Natural killer cell (primary cell): ENCODE results near the gene PRSS22. TPM values are rescaled to one million over a fixed set of nuclear protein-coding genes. Genes with fewer than 3 reads are reported as not detected.

Source experiments
- ATAC-seq, 3 donors: fragments of 150-1000 bp in 2 of 3; fragments of 200-7000 bp in 1 of 3; cut with Tn5 transposase; 1 replicate in 1 of 3; 2 replicates in 2 of 3; pipeline ENCODE4 v1.10.0; 2021; ENCODE audit warnings: mild to moderate bottlenecking in 2 of 3, moderate library complexity in 2 of 3
- DNase-seq, 2 donors: peaks; one replicate each; pipeline versions ENCODE4 v3.0.0 to v3.0.0-alpha.2; 2013 to 2021; ENCODE audit warnings: mixed read lengths in 1 of 2
- H3K27ac ChIP-seq: one replicate; pipeline ENCODE4 v1.5.1; 2013; ENCODE audit warnings: mild to moderate bottlenecking, low read length
- H3K27me3 ChIP-seq: one replicate; pipeline ENCODE4 v1.6.1; 2013; ENCODE audit warnings: low read length; ENCODE audit not compliant: control insufficient read depth, insufficient read depth
- H3K36me3 ChIP-seq: one replicate; pipeline ENCODE4 v1.6.1; 2013; ENCODE audit warnings: low read length; ENCODE audit not compliant: control insufficient read depth, insufficient read depth
- H3K4me1 ChIP-seq: one replicate; pipeline ENCODE4 v1.6.1; 2013; ENCODE audit warnings: low read length; ENCODE audit not compliant: control insufficient read depth, insufficient read depth
- H3K4me3 ChIP-seq: one replicate; pipeline ENCODE4 v1.5.1; 2013; ENCODE audit warnings: low read length
- H3K9me3 ChIP-seq: one replicate; pipeline ENCODE4 v1.6.1; 2013; ENCODE audit warnings: low read length; ENCODE audit not compliant: control insufficient read depth, insufficient read depth
- H3K27ac Mint-ChIP-seq, 2 donors: one replicate each; pipeline ENCODE4 v1.8.0; 2022; ENCODE audit warnings: mild to moderate bottlenecking in 2 of 2, mixed read lengths in 2 of 2, moderate library complexity in 1 of 2
- H3K27me3 Mint-ChIP-seq, 2 donors: one replicate each; pipeline ENCODE4 v1.8.0; 2022; ENCODE audit warnings: low read depth in 2 of 2, mixed read lengths in 2 of 2
- H3K36me3 Mint-ChIP-seq: one replicate; pipeline ENCODE4 v1.8.0; 2022; ENCODE audit warnings: mixed read lengths
- H3K4me1 Mint-ChIP-seq, 2 donors: one replicate each; pipeline ENCODE4 v1.8.0; 2022; ENCODE audit warnings: mixed read lengths in 2 of 2
- H3K4me3 Mint-ChIP-seq: one replicate; pipeline ENCODE4 v1.8.0; 2022; ENCODE audit warnings: mild to moderate bottlenecking, moderate library complexity, mixed read lengths
- H3K9me3 Mint-ChIP-seq, 2 donors: one replicate each; pipeline ENCODE4 v1.8.0; 2022; ENCODE audit warnings: mixed read lengths in 2 of 2
- CTCF ChIP-seq: fragments of 200-600 bp; IDR thresholded peaks from one replicate; pipeline ENCODE4 v1.8.0; 2022; ENCODE audit warnings: antibody characterized with exemption
- WGBS: methylation state at CpG from one replicate; pipeline ENCODE4 v1.1.7; 2013; ENCODE audit warnings: missing lambda C conversion rate; ENCODE audit not compliant: insufficient coverage; 5-methylcytosine and 5-hydroxymethylcytosine counted together
- intact Hi-C: fragments of 100-400 bp; cut with micrococcal nuclease; formaldehyde crosslinking; loops from one replicate; pipeline ENCODE4 v1.14.2; 2022
- total RNA-seq, 4 donors: library from RNA; stranded (reverse); fragments of 120-200 nt in 1 of 4; gene quantifications; one replicate each; pipeline versions ENCODE4 v1.2.3 to v1.2.4, GENCODE V29; 2013 to 2022

PRSS22 gene
- total RNA-seq, 3 donors from 2014 or later (not counting 1 experiment from before 2014, with no cell fraction given), result 1.5 to 7.7 (median 3.3) TPM

DNA sequence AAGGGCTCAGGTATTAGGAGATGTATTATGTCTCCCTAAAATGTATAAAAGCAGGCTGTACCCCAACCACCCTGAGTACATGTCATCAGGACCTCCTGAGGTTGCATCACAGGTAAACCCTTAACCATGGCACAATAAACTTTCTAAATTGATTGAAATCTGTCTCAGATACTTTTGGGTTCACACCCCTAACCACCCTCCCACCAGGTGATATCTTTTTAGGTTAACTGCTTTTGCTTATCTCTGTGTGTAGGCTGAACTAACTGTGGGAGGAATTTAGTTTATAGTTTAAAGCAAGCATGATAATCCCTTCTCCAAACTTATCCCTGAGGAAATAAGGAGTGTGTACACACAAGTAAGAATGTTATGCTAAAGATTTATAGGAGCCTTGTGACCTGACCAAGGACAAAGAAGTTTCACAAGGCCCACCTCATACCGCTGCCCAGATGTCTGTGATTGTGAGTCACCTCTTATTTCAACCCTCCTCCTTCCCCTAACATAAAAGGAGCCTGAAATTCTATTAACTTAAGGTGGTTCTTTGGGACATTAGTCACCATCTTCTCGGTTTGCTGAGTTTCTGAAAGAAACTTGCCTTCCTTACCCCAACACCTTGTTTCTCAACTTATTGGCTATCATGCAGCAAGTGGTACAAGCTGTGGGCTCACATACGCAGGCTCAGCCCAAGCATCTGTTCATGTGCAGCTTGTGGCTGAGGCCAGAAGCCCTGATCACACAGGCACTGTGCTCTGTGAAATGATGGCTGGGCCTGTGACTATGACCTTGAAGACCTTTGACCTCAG lies 11.3 kb downstream of the PRSS22 start:
- no peaks in the 10 kb centered on the region for H3K9me3 Mint-ChIP-seq
- DNase-seq (peak in 1 of 2 donors; percentile 27), ATAC-seq (peak; percentile 33 to 45 (median 40))
- 40% methylated on average over 3 of the region's 3 CpGs for WGBS
- TF ChIP-seq CTCF, result no peak
- Histone ChIP-seq H3K27ac (peak overlapping the region; percentile 65), H3K36me3 (no peaks in the 10 kb centered on the region), H3K9me3 (no peaks in the 10 kb centered on the region), H3K27me3 (no peaks in the 10 kb centered on the region), H3K4me3 (no peak overlapping the region), H3K4me1 (peaks cover 44% of the 10 kb centered on the region)
- H3K4me1 Mint-ChIP-seq, result peaks cover 46 to 50% of the 10 kb centered on the region in 2 donors
- peak overlapping the region; percentile 96 to 97 for H3K27ac Mint-ChIP-seq
- H3K4me3 Mint-ChIP-seq, result peak overlapping the region; percentile 68
- intact Hi-C loops, result no loop called here
- peaks cover 6 to 9% of the 10 kb centered on the region in 2 donors for H3K27me3 Mint-ChIP-seq
- no peaks in the 10 kb centered on the region for H3K36me3 Mint-ChIP-seq

GRCh38 chr16:2845116-2845515 lies 12.9 kb downstream of the PRSS22 start:
- H3K27ac Mint-ChIP-seq, result peak overlapping the region; percentile 96 to 97
- peak overlapping the region; percentile 35 for H3K27ac ChIP-seq
- H3K4me1 Mint-ChIP-seq, result peaks cover 47 to 61% of the 10 kb centered on the region in 2 donors
- intact Hi-C loops, result no loop called here
- no peak overlapping the region for H3K4me3 ChIP-seq
- no peaks in the 10 kb centered on the region for H3K9me3 ChIP-seq
- H3K4me3 Mint-ChIP-seq, result peak overlapping the region; percentile 49
- no peaks in the 10 kb centered on the region for H3K36me3 ChIP-seq
- no peak for ATAC-seq
- peaks cover 60% of the 10 kb centered on the region for H3K4me1 ChIP-seq
- WGBS, result 57% methylated on average over 5 of the region's 5 CpGs
- no peak for TF ChIP-seq CTCF
- no peaks in the 10 kb centered on the region for H3K27me3 ChIP-seq
- peak in 1 of 2 donors; percentile 32 for DNase-seq
- no peaks in the 10 kb centered on the region for H3K9me3 Mint-ChIP-seq
- no peaks in the 10 kb centered on the region for H3K36me3 Mint-ChIP-seq
- peaks cover 6 to 9% of the 10 kb centered on the region in 2 donors for H3K27me3 Mint-ChIP-seq

DNA sequence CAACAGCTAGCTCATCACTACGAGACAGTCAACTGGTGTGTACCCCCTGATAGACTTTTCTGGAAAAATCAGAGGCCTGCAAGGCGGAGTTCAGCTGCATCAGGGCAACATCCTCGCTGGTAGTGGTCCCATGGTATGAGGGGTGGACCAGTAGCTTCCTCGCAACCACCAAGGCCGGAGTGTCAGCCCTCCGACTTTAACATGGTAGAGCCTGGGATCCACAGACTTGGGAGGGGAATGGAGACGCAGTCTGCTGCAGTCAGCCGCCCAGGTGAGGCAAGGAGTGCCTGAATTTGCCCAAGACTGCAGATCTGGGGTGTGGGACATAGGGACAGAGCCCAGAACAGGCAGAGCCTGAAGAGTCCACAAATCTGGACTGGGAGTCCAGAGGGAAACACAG lies 14.4 kb downstream of the PRSS22 start:
- Mint-ChIP-seq H3K27ac (peak overlapping the region; percentile 96 to 97), H3K36me3 (no peaks in the 10 kb centered on the region), H3K4me1 (peaks cover 58 to 70% of the 10 kb centered on the region in 2 donors), H3K9me3 (no peaks in the 10 kb centered on the region), H3K4me3 (no peak overlapping the region), H3K27me3 (no peaks in the 10 kb centered on the region)
- Histone ChIP-seq H3K36me3 (peaks cover 2% of the 10 kb centered on the region), H3K9me3 (no peaks in the 10 kb centered on the region), H3K4me3 (no peak overlapping the region), H3K27ac (peak overlapping the region; percentile 15), H3K4me1 (peaks cover 75% of the 10 kb centered on the region), H3K27me3 (no peaks in the 10 kb centered on the region)
- WGBS, result 94% methylated on average over 8 of the region's 8 CpGs
- DNase-seq (no peak), ATAC-seq (no peak)
- no peak for TF ChIP-seq CTCF
- intact Hi-C loops, result loop anchor here (5.0 kb wide), 1 partner anchor 39 kb away; the partner anchor contains the start of gene FLYWCH2
